GM12801 (cell line): ENCODE data around the gene KCND3.

Experiments used
- TF ChIP-seq, protein P1 (sequence below): IDR thresholded peaks from one replicate; pipeline ENCODE4 v1.5.1; 2011; ENCODE audit warnings: control low read depth; ENCODE audit not compliant: insufficient read length; ENCODE audit errors: extremely low read depth

Gene KCND3

DNA sequence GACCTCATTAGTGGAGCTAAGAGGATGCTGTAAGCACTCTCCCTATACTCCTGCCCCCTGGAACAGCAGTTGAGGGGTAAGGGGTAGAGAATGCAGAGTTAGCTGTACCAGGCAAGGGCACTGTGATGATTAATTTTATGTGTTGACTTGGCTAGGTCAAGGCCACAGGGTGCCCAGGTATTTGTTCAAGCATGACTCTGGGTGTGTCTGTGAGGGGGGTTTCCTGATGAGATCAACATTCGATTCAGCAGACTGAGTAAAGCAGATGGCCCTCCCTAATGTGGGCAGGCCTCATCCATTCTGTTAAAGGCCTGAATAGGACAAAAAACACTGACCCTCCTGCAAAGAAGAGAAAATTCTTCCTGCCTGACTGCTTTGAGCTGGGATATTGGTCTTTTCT is 110.8 kb downstream of the KCND3 start:
- TF ChIP-seq, protein P1, sequence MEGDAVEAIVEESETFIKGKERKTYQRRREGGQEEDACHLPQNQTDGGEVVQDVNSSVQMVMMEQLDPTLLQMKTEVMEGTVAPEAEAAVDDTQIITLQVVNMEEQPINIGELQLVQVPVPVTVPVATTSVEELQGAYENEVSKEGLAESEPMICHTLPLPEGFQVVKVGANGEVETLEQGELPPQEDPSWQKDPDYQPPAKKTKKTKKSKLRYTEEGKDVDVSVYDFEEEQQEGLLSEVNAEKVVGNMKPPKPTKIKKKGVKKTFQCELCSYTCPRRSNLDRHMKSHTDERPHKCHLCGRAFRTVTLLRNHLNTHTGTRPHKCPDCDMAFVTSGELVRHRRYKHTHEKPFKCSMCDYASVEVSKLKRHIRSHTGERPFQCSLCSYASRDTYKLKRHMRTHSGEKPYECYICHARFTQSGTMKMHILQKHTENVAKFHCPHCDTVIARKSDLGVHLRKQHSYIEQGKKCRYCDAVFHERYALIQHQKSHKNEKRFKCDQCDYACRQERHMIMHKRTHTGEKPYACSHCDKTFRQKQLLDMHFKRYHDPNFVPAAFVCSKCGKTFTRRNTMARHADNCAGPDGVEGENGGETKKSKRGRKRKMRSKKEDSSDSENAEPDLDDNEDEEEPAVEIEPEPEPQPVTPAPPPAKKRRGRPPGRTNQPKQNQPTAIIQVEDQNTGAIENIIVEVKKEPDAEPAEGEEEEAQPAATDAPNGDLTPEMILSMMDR: no peak

DNA sequence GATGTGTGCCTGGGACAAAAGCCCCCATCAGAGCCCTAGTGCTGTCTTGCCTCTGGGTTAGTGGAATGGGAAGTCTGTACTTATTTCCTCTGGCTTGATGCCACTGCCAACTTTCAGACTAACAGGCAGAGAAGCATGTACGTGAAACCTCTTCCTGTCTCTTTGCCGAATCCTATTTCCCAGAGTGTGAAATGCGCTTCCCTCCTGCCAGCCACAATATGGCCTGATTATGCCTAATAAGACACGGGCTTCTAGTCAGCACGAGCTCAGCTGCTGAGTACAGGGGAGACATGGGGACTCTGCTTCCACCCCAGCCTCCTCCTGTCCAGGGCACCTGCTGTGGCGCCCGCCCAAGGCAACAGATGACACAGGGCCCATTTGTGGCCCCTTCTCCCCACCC is 111.4 kb downstream of the KCND3 start:
- TF ChIP-seq, protein P1: no peak

DNA sequence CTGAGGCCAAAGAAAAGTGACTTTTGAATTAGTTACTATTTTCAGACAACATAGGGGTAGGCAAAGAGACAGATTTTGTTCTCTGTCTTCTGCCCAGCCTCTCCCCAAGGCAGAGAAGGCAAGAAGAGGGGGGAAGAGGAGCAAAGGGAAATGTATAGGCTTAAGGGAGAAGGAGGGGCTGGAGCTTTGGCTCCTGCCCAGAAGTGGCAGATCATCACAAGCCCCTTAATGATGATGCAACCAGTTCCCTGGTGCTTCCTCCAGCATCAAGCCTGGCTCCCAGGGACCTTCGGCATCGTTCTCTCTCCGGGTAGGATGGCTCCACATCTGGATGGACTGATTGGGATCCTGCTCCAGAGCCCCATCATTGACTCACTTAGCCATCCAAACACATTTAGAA is 112.8 kb downstream of the KCND3 start:
- TF ChIP-seq, protein P1: no peak

DNA sequence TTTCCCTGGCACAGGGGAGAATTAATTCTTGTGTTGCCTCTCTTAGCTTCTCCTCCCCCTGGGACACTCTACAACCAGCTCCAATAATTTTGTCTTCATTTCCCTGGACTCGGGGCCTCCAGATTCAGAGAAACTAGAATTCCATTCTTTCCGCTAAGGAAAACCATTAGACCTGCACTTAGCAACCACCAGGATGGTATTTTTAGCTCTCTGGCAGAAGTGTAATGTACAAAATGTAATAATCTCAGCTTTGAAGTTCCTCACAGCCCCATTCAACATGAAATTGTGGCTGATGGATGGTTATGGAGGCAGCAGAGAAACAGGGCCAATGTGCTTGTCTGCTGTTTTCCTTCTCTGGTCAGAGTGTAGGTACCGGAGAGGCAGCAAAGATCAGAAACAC is 113.8 kb downstream of the KCND3 start:
- TF ChIP-seq, protein P1: no peak

DNA sequence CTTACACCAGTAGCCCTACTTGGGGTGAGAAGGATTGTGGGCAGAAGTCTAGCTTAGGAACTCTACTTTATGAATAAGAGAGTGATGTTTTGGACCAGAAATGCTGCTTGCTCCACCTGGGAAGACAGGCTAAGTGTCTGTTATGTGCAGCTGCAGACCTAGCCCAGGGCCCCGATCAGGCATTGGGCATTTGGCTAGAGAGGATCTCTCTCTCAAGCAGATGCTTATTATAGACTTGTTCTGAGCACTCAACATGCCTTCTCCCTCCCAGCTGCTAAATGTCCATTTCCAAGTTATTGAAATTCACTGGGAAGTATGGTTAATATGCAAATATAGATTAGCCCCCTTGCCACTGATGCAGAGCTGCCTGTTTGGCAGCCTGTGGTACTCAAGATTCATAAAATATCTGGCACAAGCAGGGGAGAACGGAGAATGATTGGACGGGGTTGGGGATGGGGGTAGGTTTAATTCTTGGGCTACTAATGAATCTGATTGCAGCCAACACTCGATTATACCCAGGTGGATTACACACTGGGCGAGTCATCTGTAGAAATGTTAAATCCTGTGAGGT is 115.9 kb downstream of the KCND3 start:
- TF ChIP-seq, protein P1: no peak

DNA sequence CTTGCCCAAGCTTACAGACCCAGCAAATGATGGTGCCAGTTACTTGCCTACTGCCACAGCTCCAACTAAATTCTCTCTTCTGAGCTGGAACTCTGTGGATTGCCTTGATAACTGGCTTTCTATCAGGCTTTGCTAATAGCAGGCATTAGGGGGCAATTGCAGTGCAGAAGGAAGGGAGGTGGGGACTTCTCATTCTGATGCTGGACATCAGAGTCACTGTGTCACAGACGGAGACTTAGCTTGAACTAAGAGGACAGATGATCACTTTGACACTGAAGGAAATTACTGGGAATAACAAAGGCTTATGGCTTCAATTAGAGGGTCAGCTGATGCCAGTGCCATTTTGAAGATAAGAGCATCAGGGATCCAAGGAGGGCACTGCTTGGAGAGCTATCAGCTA is 119.3 kb downstream of the KCND3 start:
- TF ChIP-seq, protein P1: no peak

DNA sequence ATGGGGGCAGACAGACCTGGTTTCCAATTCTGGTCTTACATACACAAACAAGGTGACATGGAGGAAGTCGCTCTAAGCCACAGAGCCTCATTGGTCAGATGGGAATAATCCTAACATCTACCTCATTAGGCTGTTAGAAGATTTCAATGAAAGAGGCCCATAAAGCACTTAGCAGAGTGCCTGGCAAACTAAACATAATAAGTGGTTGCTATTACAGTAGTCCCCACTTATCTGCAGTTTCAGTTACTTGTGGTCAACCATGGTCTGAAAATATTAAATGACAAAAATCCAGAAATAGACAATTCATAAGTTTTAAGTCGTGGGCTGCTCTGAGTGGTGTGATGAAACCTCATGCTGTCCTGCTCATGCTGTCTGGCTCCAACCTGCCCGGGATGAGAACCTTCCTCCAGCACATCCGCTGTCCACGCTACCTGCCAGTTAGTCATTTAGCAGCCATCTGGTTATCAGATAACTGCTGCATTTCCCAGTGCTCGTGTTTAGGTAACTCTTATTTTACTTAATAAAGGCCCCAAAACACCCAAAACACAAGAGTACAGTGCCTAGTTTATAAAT is 121.5 kb downstream of the KCND3 start:
- TF ChIP-seq, protein P1: no peak
